Measurements from ENCODE around the gene MUC20.

DNA sequence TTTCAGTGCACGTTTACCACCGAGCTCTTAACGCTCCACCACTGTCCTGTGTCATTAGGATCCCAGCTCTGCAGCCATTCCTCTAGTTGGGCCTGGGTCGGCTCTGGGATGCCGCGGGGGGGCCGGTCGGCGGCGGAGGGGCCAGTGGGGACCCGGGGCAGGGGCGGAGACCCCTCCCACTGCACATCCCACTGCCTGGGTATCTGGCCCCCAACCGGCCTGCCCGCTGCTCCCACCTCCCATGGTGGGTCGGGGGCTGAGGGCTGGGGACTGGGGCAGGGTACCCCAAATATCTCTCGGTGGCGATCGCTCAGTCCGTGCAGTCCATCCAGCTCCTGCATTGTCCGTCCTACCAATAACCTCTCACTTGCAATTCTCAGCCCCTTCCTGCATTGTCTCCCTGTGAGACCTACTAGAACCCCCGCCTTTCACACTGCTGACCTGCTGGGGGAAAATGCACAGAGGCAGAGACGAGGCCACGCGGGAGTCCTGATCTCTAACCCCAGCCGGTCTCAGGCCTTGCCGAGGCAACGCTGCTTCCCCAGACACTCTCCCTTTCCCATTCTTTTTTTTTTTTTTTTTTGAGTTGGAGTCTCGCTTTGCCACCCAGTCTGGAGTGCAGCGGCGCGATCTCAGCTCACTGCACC lies 24.0 kb upstream of the MUC20 start:
- TF ChIP-seq EZH2phosphoT487 (IDR thresholded peaks at IDR 0.05) (no peak), EZH2 (IDR thresholded peaks at IDR 0.05) (no peak)
- TF ChIP-seq, protein P1, sequence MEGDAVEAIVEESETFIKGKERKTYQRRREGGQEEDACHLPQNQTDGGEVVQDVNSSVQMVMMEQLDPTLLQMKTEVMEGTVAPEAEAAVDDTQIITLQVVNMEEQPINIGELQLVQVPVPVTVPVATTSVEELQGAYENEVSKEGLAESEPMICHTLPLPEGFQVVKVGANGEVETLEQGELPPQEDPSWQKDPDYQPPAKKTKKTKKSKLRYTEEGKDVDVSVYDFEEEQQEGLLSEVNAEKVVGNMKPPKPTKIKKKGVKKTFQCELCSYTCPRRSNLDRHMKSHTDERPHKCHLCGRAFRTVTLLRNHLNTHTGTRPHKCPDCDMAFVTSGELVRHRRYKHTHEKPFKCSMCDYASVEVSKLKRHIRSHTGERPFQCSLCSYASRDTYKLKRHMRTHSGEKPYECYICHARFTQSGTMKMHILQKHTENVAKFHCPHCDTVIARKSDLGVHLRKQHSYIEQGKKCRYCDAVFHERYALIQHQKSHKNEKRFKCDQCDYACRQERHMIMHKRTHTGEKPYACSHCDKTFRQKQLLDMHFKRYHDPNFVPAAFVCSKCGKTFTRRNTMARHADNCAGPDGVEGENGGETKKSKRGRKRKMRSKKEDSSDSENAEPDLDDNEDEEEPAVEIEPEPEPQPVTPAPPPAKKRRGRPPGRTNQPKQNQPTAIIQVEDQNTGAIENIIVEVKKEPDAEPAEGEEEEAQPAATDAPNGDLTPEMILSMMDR (IDR thresholded peaks at IDR 0.05), result no peak
